Neuronal stem cell (in vitro differentiated cells): ENCODE results near the gene WWOX. TPM values are rescaled to one million over a fixed set of nuclear protein-coding genes. Genes with fewer than 3 reads are reported as not detected.
A peak's percentile ranks its signal among the peaks of the same experiment; 100 is the strongest.
"Not testable (repeated sequence)": the region's sequence is repeated elsewhere in the genome, so short reads cannot be mapped to it uniquely, and the experiment has no call there.

Experiments
- DNase-seq: peaks from one replicate; pipeline ENCODE4 v3.0.0-alpha.2; 2013; ENCODE audit warnings: low spot score
- H2AFZ ChIP-seq: one replicate; pipeline ENCODE4 v1.6.1; 2013; ENCODE audit warnings: mild to moderate bottlenecking, low read length, inconsistent platforms
- H2AK5ac ChIP-seq: 2 replicates; pipeline ENCODE4 v1.6.1; 2013; ENCODE audit warnings: low read depth, mild to moderate bottlenecking, inconsistent platforms, low read length, moderate library complexity, mixed read lengths
- H2BK120ac ChIP-seq: 2 replicates; pipeline ENCODE4 v1.6.1; 2013; ENCODE audit warnings: low read depth, mild to moderate bottlenecking, inconsistent platforms, low read length, moderate library complexity, mixed read lengths
- H2BK12ac ChIP-seq: one replicate; pipeline ENCODE4 v1.6.1; 2013; ENCODE audit warnings: low read length, inconsistent platforms
- H2BK15ac ChIP-seq: 2 replicates; pipeline ENCODE4 v1.6.1; 2013; ENCODE audit warnings: mild to moderate bottlenecking, low read length, inconsistent platforms, mixed read lengths
- H2BK5ac ChIP-seq: one replicate; pipeline ENCODE4 v1.6.1; 2013; ENCODE audit warnings: inconsistent platforms, mild to moderate bottlenecking, low read length, moderate library complexity
- H3K14ac ChIP-seq: one replicate; pipeline ENCODE4 v1.6.1; 2013; ENCODE audit warnings: low read length, inconsistent platforms
- H3K18ac ChIP-seq: 2 replicates; pipeline ENCODE4 v1.6.1; 2013; ENCODE audit warnings: low read length, inconsistent platforms
- H3K23ac ChIP-seq: 2 replicates; pipeline ENCODE4 v1.6.1; 2013; ENCODE audit warnings: low read depth, mild to moderate bottlenecking, mixed read lengths, low read length, inconsistent platforms; ENCODE audit not compliant: poor library complexity
- H3K27ac ChIP-seq: replicated peaks from 3 replicates; pipeline ENCODE4 v1.5.1; 2013; ENCODE audit warnings: low read length, inconsistent platforms
- H3K27me3 ChIP-seq, 3 experiments: 2 replicates each; pipeline ENCODE4 v1.6.1; 2013; ENCODE audit warnings: low read length in 3 of 3, mild to moderate bottlenecking in 2 of 3, inconsistent platforms in 1 of 3, low read depth in 1 of 3, mixed read lengths in 1 of 3, moderate library complexity in 1 of 3; ENCODE audit not compliant: control insufficient read depth in 3 of 3, insufficient read depth in 3 of 3
- H3K36me3 ChIP-seq, 2 donors: replicated peaks in 1 of 2; 2 replicates each; pipeline ENCODE4 v1.6.1; 2013; ENCODE audit warnings: low read length in 2 of 2; ENCODE audit not compliant: control insufficient read depth in 2 of 2, insufficient read depth in 2 of 2
- H3K4ac ChIP-seq: 2 replicates; pipeline ENCODE4 v1.6.1; 2013; ENCODE audit warnings: inconsistent platforms, mild to moderate bottlenecking, low read length, moderate library complexity
- H3K4me1 ChIP-seq, 2 donors: 1 replicate in 1 of 2; 2 replicates in 1 of 2; pipeline ENCODE4 v1.6.1; 2013; ENCODE audit warnings: low read length in 2 of 2, low read depth in 1 of 2; ENCODE audit not compliant: control insufficient read depth in 2 of 2, insufficient read depth in 1 of 2
- H3K4me2 ChIP-seq: one replicate; pipeline ENCODE4 v1.6.1; 2013; ENCODE audit warnings: mild to moderate bottlenecking, low read length, inconsistent platforms; ENCODE audit not compliant: insufficient read depth, poor library complexity, severe bottlenecking
- H3K4me3 ChIP-seq, 2 donors: 2 replicates each; pipeline ENCODE4 v1.5.1; 2013; ENCODE audit warnings: low read length in 2 of 2, mild to moderate bottlenecking in 2 of 2, inconsistent platforms in 1 of 2, moderate library complexity in 1 of 2
- H3K79me1 ChIP-seq: one replicate; pipeline ENCODE4 v1.6.1; 2013; ENCODE audit warnings: low read depth, mild to moderate bottlenecking, inconsistent platforms, low read length, moderate library complexity
- H3K9ac ChIP-seq: one replicate; pipeline ENCODE4 v1.6.1; 2013; ENCODE audit warnings: mild to moderate bottlenecking, low read depth, low read length, inconsistent platforms; ENCODE audit not compliant: poor library complexity
- H3K9me3 ChIP-seq, 2 donors: replicated peaks in 1 of 2; 2 replicates each; pipeline versions ENCODE3 to v1.6.1; 2013; ENCODE audit warnings: low read length in 2 of 2, mild to moderate bottlenecking in 2 of 2, inconsistent platforms in 1 of 2, low read depth in 1 of 2, mixed read lengths in 1 of 2, moderate library complexity in 1 of 2; ENCODE audit not compliant: control insufficient read depth in 2 of 2, insufficient read depth in 1 of 2
- H4K8ac ChIP-seq: one replicate; pipeline ENCODE4 v1.6.1; 2013; ENCODE audit warnings: low read depth, mild to moderate bottlenecking, inconsistent platforms, low read length, moderate library complexity
- H4K91ac ChIP-seq: one replicate; pipeline ENCODE4 v1.6.1; 2013; ENCODE audit warnings: low read length, low read depth, mild to moderate bottlenecking, inconsistent platforms; ENCODE audit not compliant: poor library complexity
- WGBS, 2 donors: extraction: QIAGEN DNeasy Blood & Tissue Kit; methylation state at CpG; one replicate each; pipeline ENCODE4 v1.1.7; 2013; ENCODE audit warnings: missing lambda C conversion rate in 2 of 2, mixed read lengths in 1 of 2; ENCODE audit not compliant: insufficient read length in 2 of 2, insufficient replicate concordance in 1 of 2; ENCODE audit errors: extremely low coverage in 2 of 2; 5-methylcytosine and 5-hydroxymethylcytosine counted together
- small RNA-seq: library from polyadenylated mRNA; stranded (forward); fragments of <200 nt; extraction: miRNeasy Mini kit (QIAGEN cat#:217004); gene quantifications from one replicate; pipeline ENCODE3, GENCODE V24; 2013; ENCODE audit not compliant: insufficient read depth

WWOX gene

GRCh38 chr16:79260890-79261289, 1161.4 kb downstream of the WWOX start:
- not testable (repeated sequence) for H2AFZ ChIP-seq, H3K18ac ChIP-seq, H2BK12ac ChIP-seq, H3K4me2 ChIP-seq, H2AK5ac ChIP-seq, H2BK15ac ChIP-seq, H3K4ac ChIP-seq, H3K36me3 ChIP-seq, H4K8ac ChIP-seq, H3K23ac ChIP-seq, H2BK120ac ChIP-seq, H3K9me3 ChIP-seq, H3K27ac ChIP-seq, H3K4me1 ChIP-seq, H3K27me3 ChIP-seq, H3K4me3 ChIP-seq, DNase-seq, H3K79me1 ChIP-seq, H4K91ac ChIP-seq, H3K14ac ChIP-seq, H3K9ac ChIP-seq, H2BK5ac ChIP-seq
- WGBS, 2 donors = no CpG with 5 or more reads among the region's 4 CpGs

- DNase-seq = peak; percentile 29
Measured at GRCh38 chr16:79261481-79261940, 1162.1 kb downstream of the WWOX start.

GRCh38 chr16:79261944-79262552, 1162.6 kb downstream of the WWOX start:
- Histone ChIP-seq H3K14ac (no peak overlapping the region), H2BK12ac (no peak overlapping the region), H3K9ac (no peak overlapping the region), H3K4ac (no peak overlapping the region), H2AFZ (no peak overlapping the region), H3K27ac (no peak overlapping the region), H2BK120ac (no peak overlapping the region), H3K4me2 (no peak overlapping the region), H2BK15ac (no peak overlapping the region), H3K23ac (no peak overlapping the region), H2BK5ac (no peak overlapping the region), H3K18ac (no peak overlapping the region), H4K91ac (no peak overlapping the region), H4K8ac (no peak overlapping the region), H3K9me3 (no peaks in the 10 kb centered on the region), H3K4me3 (no peak overlapping the region), H3K79me1 (no peaks in the 10 kb centered on the region), H3K36me3 (no peaks in the 10 kb centered on the region), H3K4me1 (no peaks in the 10 kb centered on the region), H2AK5ac (no peak overlapping the region), H3K27me3 (no peaks in the 10 kb centered on the region)
- DNase-seq = no peak
- WGBS, 2 donors = no CpG with 5 or more reads among the region's 7 CpGs

More at GRCh38 chr16:79261481-79261940, 1162.1 kb downstream of the WWOX start:
- Histone ChIP-seq H3K79me1 (no peaks in the 10 kb centered on the region), H3K14ac (no peak overlapping the region), H3K4me2 (no peak overlapping the region), H2BK5ac (no peak overlapping the region), H3K4ac (no peak overlapping the region), H3K27me3 (no peaks in the 10 kb centered on the region), H3K23ac (no peak overlapping the region), H3K18ac (no peak overlapping the region), H3K4me1 (no peaks in the 10 kb centered on the region), H4K8ac (no peak overlapping the region), H2AFZ (no peak overlapping the region), H2BK15ac (no peak overlapping the region), H3K4me3 (no peak overlapping the region), H3K9ac (no peak overlapping the region), H4K91ac (no peak overlapping the region), H3K36me3 (no peaks in the 10 kb centered on the region), H3K9me3 (no peaks in the 10 kb centered on the region), H2AK5ac (no peak overlapping the region), H2BK12ac (no peak overlapping the region), H3K27ac (no peak overlapping the region), H2BK120ac (no peak overlapping the region)
- WGBS, 2 donors = no CpG with 5 or more reads among the region's 5 CpGs

Small RNA genes within 50 kb of the gene (small RNA-seq; reads per million reads assigned to genes)
- gene AC027279.3 = not detected
